Fibroblast of peridontal ligament (primary cell): ENCODE results near the gene YDJC.
"Not testable (repeated sequence)": the region's sequence is repeated elsewhere in the genome, so short reads cannot be mapped to it uniquely, and the experiment has no call there.

ENCODE experiments used
- DNase-seq: peaks from one replicate; pipeline ENCODE4 v3.0.0-alpha.2; 2010; ENCODE audit errors: extremely low read depth

The YDJC gene

GRCh38 chr22:21652010-21652546 lies 22.3 kb upstream of the YDJC start:
- peak; percentile 84 for DNase-seq

- DNase-seq: no peak
These were observed 21.7 kb upstream of the YDJC start for GRCh38 chr22:21651521-21652009.

GRCh38 chr22:21650823-21651520 lies 21.1 kb upstream of the YDJC start:
- DNase-seq: no peak

- no peak for DNase-seq
These were observed 20.5 kb upstream of the YDJC start for GRCh38 chr22:21650280-21650679.

GRCh38 chr22:21646608-21647590 lies 17.1 kb upstream of the YDJC start:
- peak; percentile 88 for DNase-seq

GRCh38 chr22:21645513-21645912 lies 15.7 kb upstream of the YDJC start:
- DNase-seq: not testable (repeated sequence)

GRCh38 chr22:21643533-21644357 lies 13.9 kb upstream of the YDJC start:
- no peak for DNase-seq

GRCh38 chr22:21642584-21643448 lies 13.0 kb upstream of the YDJC start:
- DNase-seq: peak; percentile 33

GRCh38 chr22:21641789-21642583 lies 12.2 kb upstream of the YDJC start, which contains the start of gene SDF2L1:
Gene SDF2L1 (plus strand): TSS chr22:21642302. CDS start chr22:21642337, 35 bp downstream.
- peak; percentile 97 for DNase-seq

GRCh38 chr22:21641417-21641788 lies 11.6 kb upstream of the YDJC start:
- peak; percentile 54 for DNase-seq

GRCh38 chr22:21640810-21641209 lies 11.0 kb upstream of the YDJC start:
- DNase-seq: no peak

- DNase-seq: no peak
These were observed 9.5 kb upstream of the YDJC start for GRCh38 chr22:21639359-21639758.

GRCh38 chr22:21637450-21637849 lies 7.6 kb upstream of the YDJC start:
- DNase-seq: not testable (repeated sequence)

GRCh38 chr22:21636629-21637218 lies 6.9 kb upstream of the YDJC start:
- DNase-seq: no peak

- DNase-seq: no peak
These were observed 6.1 kb upstream of the YDJC start for GRCh38 chr22:21635771-21636510.

GRCh38 chr22:21634844-21635243 lies 5.0 kb upstream of the YDJC start:
- DNase-seq: no peak

GRCh38 chr22:21634081-21634480 lies 4.3 kb upstream of the YDJC start:
- no peak for DNase-seq

- DNase-seq: no peak
These were observed 3.7 kb upstream of the YDJC start for GRCh38 chr22:21633481-21633880.
